ENCODE measurements around the gene WNK2.

Gene WNK2

DNA sequence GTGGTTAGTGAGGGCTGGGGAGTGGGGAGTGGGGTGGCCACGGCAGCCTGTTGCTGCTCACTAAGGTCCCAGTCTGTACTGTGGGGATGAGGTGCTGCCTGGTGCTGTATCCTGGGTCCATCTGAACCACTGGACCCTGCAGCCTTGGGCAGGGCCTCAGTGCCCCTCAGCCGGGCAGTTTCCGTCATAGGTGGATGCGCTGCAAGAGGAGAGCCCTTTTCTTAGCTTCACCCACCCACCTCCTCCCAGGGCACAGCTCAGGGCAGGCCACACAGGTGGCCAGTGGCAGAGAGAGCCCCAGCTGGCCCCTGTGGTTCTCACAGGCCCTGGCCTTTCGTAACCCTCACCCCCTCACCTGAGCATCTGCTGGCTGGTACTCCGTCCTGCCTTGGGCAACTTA, 46.2 kb downstream of the WNK2 start:
- no peak overlapping the region for H4K91ac ChIP-seq (ENCODE audit: low read depth, low read length, poor library complexity)
- peaks cover 0 to 1% of the 10 kb centered on the region in 2 donors for H3K36me3 ChIP-seq (replicated peaks in 1 of 2; ENCODE audit: control insufficient read depth in 2 of 2, insufficient read depth in 2 of 2, low read length in 2 of 2)
- no peaks in the 10 kb centered on the region for H3K27me3 ChIP-seq (ENCODE audit: control insufficient read depth in 3 of 3, insufficient read depth in 3 of 3, low read depth in 1 of 3, low read length in 3 of 3)
- peak overlapping the region; percentile 43 for H3K14ac ChIP-seq (ENCODE audit: low read length)
- H3K79me1 ChIP-seq (ENCODE audit: low read depth, low read length), result no peaks in the 10 kb centered on the region
- H2AK5ac ChIP-seq (ENCODE audit: low read depth, low read length), result peak overlapping the region; percentile 26
- no peak overlapping the region for H3K27ac ChIP-seq (replicated peaks; ENCODE audit: low read length)
- H3K9me3 ChIP-seq (replicated peaks in 1 of 2; ENCODE audit: control insufficient read depth in 2 of 2, insufficient read depth in 1 of 2, low read depth in 1 of 2, low read length in 2 of 2), result no peaks in the 10 kb centered on the region
- no peak overlapping the region for H3K4ac ChIP-seq (ENCODE audit: low read length)
- H2BK15ac ChIP-seq (ENCODE audit: low read length), result no peak overlapping the region
- H3K9ac ChIP-seq (ENCODE audit: low read depth, low read length, poor library complexity), result no peak overlapping the region
- peak overlapping the region; percentile 17 for H2BK12ac ChIP-seq (ENCODE audit: low read length)
- no peak for DNase-seq (ENCODE audit: low spot score)
- H2BK5ac ChIP-seq (ENCODE audit: low read length), result no peak overlapping the region
- no peak overlapping the region for H3K4me2 ChIP-seq (ENCODE audit: insufficient read depth, low read length, poor library complexity, severe bottlenecking)
- H3K23ac ChIP-seq (ENCODE audit: low read depth, low read length, poor library complexity), result no peak overlapping the region
- H2AFZ ChIP-seq (ENCODE audit: low read length), result no peak overlapping the region
- H3K4me3 ChIP-seq (ENCODE audit: low read length in 2 of 2), result no peak overlapping the region
- WGBS, 2 donors (ENCODE audit: extremely low coverage in 2 of 2, insufficient read length in 2 of 2, insufficient replicate concordance in 1 of 2), result no CpG with 5 or more reads among the region's 6 CpGs
- H2BK120ac ChIP-seq (ENCODE audit: low read depth, low read length), result no peak overlapping the region
- H3K4me1 ChIP-seq (ENCODE audit: control insufficient read depth in 2 of 2, insufficient read depth in 1 of 2, low read depth in 1 of 2, low read length in 2 of 2), result peaks cover 0 to 2% of the 10 kb centered on the region in 2 donors
- peak overlapping the region; percentile 68 for H3K18ac ChIP-seq (ENCODE audit: low read length)
- no peak overlapping the region for H4K8ac ChIP-seq (ENCODE audit: low read depth, low read length)

- Histone ChIP-seq H2AFZ (ENCODE audit: low read length) (no peak overlapping the region), H3K4me1 (ENCODE audit: control insufficient read depth in 2 of 2, insufficient read depth in 1 of 2, low read depth in 1 of 2, low read length in 2 of 2) (peaks cover 0 to 2% of the 10 kb centered on the region in 2 donors), H3K18ac (ENCODE audit: low read length) (peak overlapping the region; percentile 68), H3K9ac (ENCODE audit: low read depth, low read length, poor library complexity) (no peak overlapping the region), H3K27me3 (ENCODE audit: control insufficient read depth in 3 of 3, insufficient read depth in 3 of 3, low read depth in 1 of 3, low read length in 3 of 3) (no peaks in the 10 kb centered on the region), H3K9me3 (replicated peaks in 1 of 2; ENCODE audit: control insufficient read depth in 2 of 2, insufficient read depth in 1 of 2, low read depth in 1 of 2, low read length in 2 of 2) (no peaks in the 10 kb centered on the region), H2AK5ac (ENCODE audit: low read depth, low read length) (no peak overlapping the region), H3K79me1 (ENCODE audit: low read depth, low read length) (no peaks in the 10 kb centered on the region), H2BK5ac (ENCODE audit: low read length) (no peak overlapping the region), H2BK120ac (ENCODE audit: low read depth, low read length) (no peak overlapping the region), H3K36me3 (replicated peaks in 1 of 2; ENCODE audit: control insufficient read depth in 2 of 2, insufficient read depth in 2 of 2, low read length in 2 of 2) (peaks cover 0 to 1% of the 10 kb centered on the region in 2 donors), H4K91ac (ENCODE audit: low read depth, low read length, poor library complexity) (no peak overlapping the region), H3K4ac (ENCODE audit: low read length) (no peak overlapping the region), H3K4me3 (ENCODE audit: low read length in 2 of 2) (no peak overlapping the region), H4K8ac (ENCODE audit: low read depth, low read length) (no peak overlapping the region), H3K14ac (ENCODE audit: low read length) (peak overlapping the region; percentile 43), H3K27ac (replicated peaks; ENCODE audit: low read length) (no peak overlapping the region), H2BK15ac (ENCODE audit: low read length) (no peak overlapping the region), H3K4me2 (ENCODE audit: insufficient read depth, low read length, poor library complexity, severe bottlenecking) (no peak overlapping the region), H3K23ac (ENCODE audit: low read depth, low read length, poor library complexity) (no peak overlapping the region), H2BK12ac (ENCODE audit: low read length) (peak overlapping the region; percentile 17)
- WGBS, 2 donors (ENCODE audit: extremely low coverage in 2 of 2, insufficient read length in 2 of 2, insufficient replicate concordance in 1 of 2), result no CpG with 5 or more reads among the region's 15 CpGs
- no peak for DNase-seq (ENCODE audit: low spot score)
These were observed 46.7 kb downstream of the WNK2 start for GRCh38 chr9:93230601-93231000.

GRCh38 chr9:93231121-93231694, 47.3 kb downstream of the WNK2 start:
- Histone ChIP-seq H3K4me3 (ENCODE audit: low read length in 2 of 2) (no peak overlapping the region), H2BK120ac (ENCODE audit: low read depth, low read length) (no peak overlapping the region), H4K8ac (ENCODE audit: low read depth, low read length) (no peak overlapping the region), H3K14ac (ENCODE audit: low read length) (no peak overlapping the region), H3K9me3 (replicated peaks in 1 of 2; ENCODE audit: control insufficient read depth in 2 of 2, insufficient read depth in 1 of 2, low read depth in 1 of 2, low read length in 2 of 2) (no peaks in the 10 kb centered on the region), H3K27ac (replicated peaks; ENCODE audit: low read length) (no peak overlapping the region), H3K79me1 (ENCODE audit: low read depth, low read length) (no peaks in the 10 kb centered on the region), H2BK12ac (ENCODE audit: low read length) (no peak overlapping the region), H2AFZ (ENCODE audit: low read length) (no peak overlapping the region), H2BK5ac (ENCODE audit: low read length) (no peak overlapping the region), H3K9ac (ENCODE audit: low read depth, low read length, poor library complexity) (no peak overlapping the region), H3K23ac (ENCODE audit: low read depth, low read length, poor library complexity) (peak overlapping the region; percentile 83), H2AK5ac (ENCODE audit: low read depth, low read length) (no peak overlapping the region), H2BK15ac (ENCODE audit: low read length) (no peak overlapping the region), H3K4me2 (ENCODE audit: insufficient read depth, low read length, poor library complexity, severe bottlenecking) (no peak overlapping the region), H3K18ac (ENCODE audit: low read length) (no peak overlapping the region), H3K4me1 (ENCODE audit: control insufficient read depth in 2 of 2, insufficient read depth in 1 of 2, low read depth in 1 of 2, low read length in 2 of 2) (peaks cover 0 to 2% of the 10 kb centered on the region in 2 donors), H3K27me3 (ENCODE audit: control insufficient read depth in 3 of 3, insufficient read depth in 3 of 3, low read depth in 1 of 3, low read length in 3 of 3) (no peaks in the 10 kb centered on the region), H3K4ac (ENCODE audit: low read length) (no peak overlapping the region), H3K36me3 (replicated peaks in 1 of 2; ENCODE audit: control insufficient read depth in 2 of 2, insufficient read depth in 2 of 2, low read length in 2 of 2) (peaks cover 0 to 1% of the 10 kb centered on the region in 2 donors), H4K91ac (ENCODE audit: low read depth, low read length, poor library complexity) (no peak overlapping the region)
- DNase-seq (ENCODE audit: low spot score), result no peak
- WGBS, 2 donors (ENCODE audit: extremely low coverage in 2 of 2, insufficient read length in 2 of 2, insufficient replicate concordance in 1 of 2), result no CpG with 5 or more reads among the region's 16 CpGs

DNA sequence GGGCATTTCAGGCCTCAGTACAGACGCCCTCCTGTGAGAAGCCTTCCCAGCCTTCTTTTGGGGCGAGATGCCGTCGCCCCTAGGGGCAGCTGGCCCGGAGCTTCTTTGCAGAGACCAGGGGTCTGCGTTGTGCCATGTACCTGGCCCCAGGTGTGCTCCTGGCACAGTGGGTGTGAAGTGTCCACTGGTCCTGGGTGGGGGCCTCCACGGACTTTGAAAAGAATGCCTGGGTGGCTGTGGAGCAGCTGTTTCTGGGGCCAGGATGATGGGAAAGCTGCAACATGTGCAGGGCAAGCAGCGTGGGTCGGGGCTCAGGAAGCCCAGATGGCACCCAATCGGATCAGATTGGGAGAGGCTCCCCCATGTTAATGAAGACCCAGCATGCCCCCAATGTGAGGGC, 47.8 kb downstream of the WNK2 start:
- H2BK5ac ChIP-seq (ENCODE audit: low read length), result no peak overlapping the region
- H4K91ac ChIP-seq (ENCODE audit: low read depth, low read length, poor library complexity), result no peak overlapping the region
- H3K4me2 ChIP-seq (ENCODE audit: insufficient read depth, low read length, poor library complexity, severe bottlenecking), result no peak overlapping the region
- H3K79me1 ChIP-seq (ENCODE audit: low read depth, low read length), result no peaks in the 10 kb centered on the region
- H2BK12ac ChIP-seq (ENCODE audit: low read length), result no peak overlapping the region
- H3K9me3 ChIP-seq (replicated peaks in 1 of 2; ENCODE audit: control insufficient read depth in 2 of 2, insufficient read depth in 1 of 2, low read depth in 1 of 2, low read length in 2 of 2), result no peaks in the 10 kb centered on the region
- no peak overlapping the region for H4K8ac ChIP-seq (ENCODE audit: low read depth, low read length)
- no peaks in the 10 kb centered on the region for H3K27me3 ChIP-seq (ENCODE audit: control insufficient read depth in 3 of 3, insufficient read depth in 3 of 3, low read depth in 1 of 3, low read length in 3 of 3)
- H2AK5ac ChIP-seq (ENCODE audit: low read depth, low read length), result no peak overlapping the region
- no peak overlapping the region for H2BK15ac ChIP-seq (ENCODE audit: low read length)
- no peak for DNase-seq (ENCODE audit: low spot score)
- H3K4ac ChIP-seq (ENCODE audit: low read length), result no peak overlapping the region
- no peak overlapping the region for H2BK120ac ChIP-seq (ENCODE audit: low read depth, low read length)
- no peak overlapping the region for H3K27ac ChIP-seq (replicated peaks; ENCODE audit: low read length)
- no peak overlapping the region for H3K4me3 ChIP-seq (ENCODE audit: low read length in 2 of 2)
- no peak overlapping the region for H3K14ac ChIP-seq (ENCODE audit: low read length)
- no peak overlapping the region for H2AFZ ChIP-seq (ENCODE audit: low read length)
- H3K23ac ChIP-seq (ENCODE audit: low read depth, low read length, poor library complexity), result no peak overlapping the region
- WGBS, 2 donors (ENCODE audit: extremely low coverage in 2 of 2, insufficient read length in 2 of 2, insufficient replicate concordance in 1 of 2), result no CpG with 5 or more reads among the region's 10 CpGs
- H3K4me1 ChIP-seq (ENCODE audit: control insufficient read depth in 2 of 2, insufficient read depth in 1 of 2, low read depth in 1 of 2, low read length in 2 of 2), result peaks cover 0 to 2% of the 10 kb centered on the region in 2 donors
- H3K36me3 ChIP-seq (replicated peaks in 1 of 2; ENCODE audit: control insufficient read depth in 2 of 2, insufficient read depth in 2 of 2, low read length in 2 of 2), result peaks cover 0 to 1% of the 10 kb centered on the region in 2 donors
- H3K18ac ChIP-seq (ENCODE audit: low read length), result no peak overlapping the region
- no peak overlapping the region for H3K9ac ChIP-seq (ENCODE audit: low read depth, low read length, poor library complexity)

Measured in neuronal stem cell (in vitro differentiated cells).